SK-N-SH (cell line): ENCODE data around the gene LAIR2.

Experiments used
- CHD2 ChIP-seq: fragments of 150-350 bp; IDR thresholded peaks from 2 replicates; pipeline ENCODE4 v1.6.1; 2018; ENCODE audit warnings: low read length; ENCODE audit not compliant: partially characterized antibody
- CTCF ChIP-seq: fragments of 200-600 bp; sonication (generic); IDR thresholded peaks from 2 replicates; pipeline ENCODE4 v1.6.1; 2017; ENCODE audit warnings: antibody characterized with exemption, mild to moderate bottlenecking, moderate library complexity
- EP300 ChIP-seq, 2 experiments: IDR thresholded peaks; 2 replicates each; pipeline versions ENCODE4 v1.4.0 to v1.6.1; 2012; ENCODE audit warnings: borderline replicate concordance in 1 of 2, low read depth in 1 of 2, low read length in 1 of 2
- FOSL2 ChIP-seq: IDR thresholded peaks from 2 replicates; pipeline ENCODE4 v1.4.0; 2012; ENCODE audit warnings: low read depth, mild to moderate bottlenecking, moderate library complexity, borderline replicate concordance
- FOXJ3 ChIP-seq: sonication (generic); formaldehyde crosslinking; IDR thresholded peaks from 2 replicates; pipeline ENCODE4 v1.5.1; 2020; ENCODE audit warnings: mild to moderate bottlenecking, missing genetic modification reagents
- GABPA ChIP-seq: IDR thresholded peaks from 2 replicates; pipeline ENCODE4 v1.4.0; 2012; ENCODE audit warnings: low read depth, mild to moderate bottlenecking
- PBX3 ChIP-seq: IDR thresholded peaks from 2 replicates; pipeline ENCODE4; 2012
- POLR2AphosphoS5 ChIP-seq: IDR thresholded peaks from 2 replicates; pipeline ENCODE4 v1.6.1; 2012; ENCODE audit warnings: low read depth, low read length
- RAD21 ChIP-seq: IDR thresholded peaks from 2 replicates; pipeline ENCODE4 v1.6.1; 2012; ENCODE audit warnings: mild to moderate bottlenecking, low read length
- REST ChIP-seq: IDR thresholded peaks from 2 replicates; pipeline ENCODE4 v1.6.1; 2012; ENCODE audit warnings: mild to moderate bottlenecking, low read depth, low read length, moderate library complexity
- RFX5 ChIP-seq: IDR thresholded peaks from 2 replicates; pipeline ENCODE4 v1.6.1; 2012; ENCODE audit warnings: mild to moderate bottlenecking, improper control_type of control experiment, low read length
- TCF12 ChIP-seq: IDR thresholded peaks from 2 replicates; pipeline ENCODE4 v1.4.0; 2012
- USF2 ChIP-seq: fragments of 150-350 bp; IDR thresholded peaks from 2 replicates; pipeline ENCODE4 v1.6.1; 2017; ENCODE audit warnings: antibody characterized with exemption, low read length, low read depth, borderline replicate concordance
- YY1 ChIP-seq: IDR thresholded peaks from 2 replicates; pipeline ENCODE4 v1.4.0; 2012; ENCODE audit warnings: low read depth, mild to moderate bottlenecking

GRCh38 chr19:54453921-54454780 is 48.5 kb upstream of the LAIR2 start:
- TF ChIP-seq RAD21 (no peak), TCF12 (no peak), CTCF (no peak), FOSL2 (no peak), YY1 (no peak), USF2 (no peak), EP300 (IDR thresholded peaks at IDR 0.05; ENCODE audit: borderline replicate concordance in 1 of 2, low read depth in 1 of 2, low read length in 1 of 2) (no peak), CHD2 (no peak), REST (no peak), POLR2AphosphoS5 (no peak), RFX5 (no peak), PBX3 (no peak), GABPA (no peak), FOXJ3 (CRISPR knock-in tag) (no peak)
